Vagina (tissue), 2 donors: ENCODE measurements around the gene MARVELD2.

Experiments
- POLR2A ChIP-seq, 2 donors: fragments of 450-650 bp; IDR thresholded peaks; one replicate each; pipeline ENCODE4 v1.6.1; 2017; ENCODE audit warnings: antibody characterized with exemption in 2 of 2, mild to moderate bottlenecking in 2 of 2, moderate library complexity in 2 of 2
- TF ChIP-seq, protein P1 (sequence below), 3 experiments: fragments of 450-650 bp in 2 of 3; fragments of 200-600 bp in 1 of 3; sonication (generic) in 1 of 3; IDR thresholded peaks; one replicate each; pipeline ENCODE4 v1.5.1; 2017 to 2019; ENCODE audit warnings: antibody characterized with exemption in 3 of 3, mild to moderate bottlenecking in 2 of 3, moderate library complexity in 2 of 3

DNA sequence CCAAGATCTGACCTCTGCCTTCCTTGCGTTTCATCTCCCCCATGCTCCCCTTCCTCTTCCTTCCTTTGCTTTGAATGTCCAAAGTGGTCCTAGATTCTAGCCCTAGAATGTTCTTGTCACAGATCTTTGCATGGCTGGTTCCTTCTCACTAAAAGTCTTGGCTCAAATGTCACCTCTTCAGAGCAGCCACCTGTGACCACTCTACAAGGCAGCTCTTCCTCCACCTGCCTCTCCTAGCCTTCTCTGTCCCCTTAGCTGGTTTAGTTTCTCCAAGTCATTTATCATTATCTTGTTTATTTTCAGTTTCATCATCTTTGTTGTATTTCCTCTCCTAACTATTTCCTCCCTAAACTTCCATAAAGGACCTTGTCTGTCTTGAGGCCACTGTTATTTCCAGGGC is 70.6 kb downstream of the MARVELD2 start:
- no peak for TF ChIP-seq POLR2A (IDR thresholded peaks at IDR 0.05)
- TF ChIP-seq, protein P1, sequence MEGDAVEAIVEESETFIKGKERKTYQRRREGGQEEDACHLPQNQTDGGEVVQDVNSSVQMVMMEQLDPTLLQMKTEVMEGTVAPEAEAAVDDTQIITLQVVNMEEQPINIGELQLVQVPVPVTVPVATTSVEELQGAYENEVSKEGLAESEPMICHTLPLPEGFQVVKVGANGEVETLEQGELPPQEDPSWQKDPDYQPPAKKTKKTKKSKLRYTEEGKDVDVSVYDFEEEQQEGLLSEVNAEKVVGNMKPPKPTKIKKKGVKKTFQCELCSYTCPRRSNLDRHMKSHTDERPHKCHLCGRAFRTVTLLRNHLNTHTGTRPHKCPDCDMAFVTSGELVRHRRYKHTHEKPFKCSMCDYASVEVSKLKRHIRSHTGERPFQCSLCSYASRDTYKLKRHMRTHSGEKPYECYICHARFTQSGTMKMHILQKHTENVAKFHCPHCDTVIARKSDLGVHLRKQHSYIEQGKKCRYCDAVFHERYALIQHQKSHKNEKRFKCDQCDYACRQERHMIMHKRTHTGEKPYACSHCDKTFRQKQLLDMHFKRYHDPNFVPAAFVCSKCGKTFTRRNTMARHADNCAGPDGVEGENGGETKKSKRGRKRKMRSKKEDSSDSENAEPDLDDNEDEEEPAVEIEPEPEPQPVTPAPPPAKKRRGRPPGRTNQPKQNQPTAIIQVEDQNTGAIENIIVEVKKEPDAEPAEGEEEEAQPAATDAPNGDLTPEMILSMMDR (IDR thresholded peaks at IDR 0.05): no peak
